ENCODE data around the gene PRKCE.

- TF ChIP-seq, protein P1, sequence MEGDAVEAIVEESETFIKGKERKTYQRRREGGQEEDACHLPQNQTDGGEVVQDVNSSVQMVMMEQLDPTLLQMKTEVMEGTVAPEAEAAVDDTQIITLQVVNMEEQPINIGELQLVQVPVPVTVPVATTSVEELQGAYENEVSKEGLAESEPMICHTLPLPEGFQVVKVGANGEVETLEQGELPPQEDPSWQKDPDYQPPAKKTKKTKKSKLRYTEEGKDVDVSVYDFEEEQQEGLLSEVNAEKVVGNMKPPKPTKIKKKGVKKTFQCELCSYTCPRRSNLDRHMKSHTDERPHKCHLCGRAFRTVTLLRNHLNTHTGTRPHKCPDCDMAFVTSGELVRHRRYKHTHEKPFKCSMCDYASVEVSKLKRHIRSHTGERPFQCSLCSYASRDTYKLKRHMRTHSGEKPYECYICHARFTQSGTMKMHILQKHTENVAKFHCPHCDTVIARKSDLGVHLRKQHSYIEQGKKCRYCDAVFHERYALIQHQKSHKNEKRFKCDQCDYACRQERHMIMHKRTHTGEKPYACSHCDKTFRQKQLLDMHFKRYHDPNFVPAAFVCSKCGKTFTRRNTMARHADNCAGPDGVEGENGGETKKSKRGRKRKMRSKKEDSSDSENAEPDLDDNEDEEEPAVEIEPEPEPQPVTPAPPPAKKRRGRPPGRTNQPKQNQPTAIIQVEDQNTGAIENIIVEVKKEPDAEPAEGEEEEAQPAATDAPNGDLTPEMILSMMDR (conservative IDR thresholded peaks at IDR 0.05), result peak; percentile 67
- no peak for TF ChIP-seq EZH2 (IDR thresholded peaks at IDR 0.05; ENCODE audit: low read depth)
Measured at GRCh38 chr2:45607701-45608100, 43.8 kb upstream of the PRKCE start.
